Thoracic aorta (tissue), 2 donors: Measurements from ENCODE around the gene EXOC6. TPM values are rescaled to one million over a fixed set of nuclear protein-coding genes. Genes with fewer than 3 reads are reported as not detected.
A peak's percentile ranks its signal among the peaks of the same experiment; 100 is the strongest.

Experiments
- ATAC-seq: fragments of 150-250 bp; one replicate; pipeline ENCODE4 v1.8.0; 2017; ENCODE audit warnings: low read depth; ENCODE audit not compliant: insufficient number of reproducible peaks, low FRiP score
- DNase-seq: peaks from one replicate; pipeline ENCODE4 v3.0.0-alpha.2; 2020; ENCODE audit warnings: low spot score
- H3K27ac ChIP-seq, 2 donors: fragments of 200-600 bp; sonication (generic); 1 replicate in 1 of 2; 2 replicates in 1 of 2; pipeline ENCODE4 v1.5.1; 2016; ENCODE audit warnings: mild to moderate bottlenecking in 2 of 2, moderate library complexity in 2 of 2
- H3K27me3 ChIP-seq: fragments of 200-600 bp; sonication (generic); replicated peaks from 2 replicates; pipeline ENCODE4 v1.6.0; 2016; ENCODE audit warnings: mild to moderate bottlenecking; ENCODE audit not compliant: insufficient read depth
- H3K36me3 ChIP-seq: fragments of 200-600 bp; sonication (generic); one replicate; pipeline ENCODE4 v1.5.1; 2016
- H3K4me1 ChIP-seq, 2 donors: fragments of 200-600 bp; sonication (generic); 1 replicate in 1 of 2; 2 replicates in 1 of 2; pipeline versions ENCODE4 v1.5.1 to v1.6.0; 2016; ENCODE audit warnings: low read depth in 2 of 2, mild to moderate bottlenecking in 1 of 2; ENCODE audit not compliant: control insufficient read depth in 1 of 2
- H3K4me3 ChIP-seq: fragments of 200-600 bp; sonication (generic); 2 replicates; pipeline ENCODE4 v1.5.1; 2016; ENCODE audit warnings: mild to moderate bottlenecking
- H3K9me3 ChIP-seq: fragments of 200-600 bp; sonication (generic); 2 replicates; pipeline ENCODE4 v1.5.1; 2016
- CTCF ChIP-seq: fragments of 200-600 bp; sonication (generic); IDR thresholded peaks from one replicate; pipeline ENCODE4 v1.5.1; 2019; ENCODE audit warnings: antibody characterized with exemption
- total RNA-seq, 2 donors: library from RNA; depleted of rRNA; stranded (reverse); fragments of >200 nt; gene quantifications; one replicate each; pipeline versions ENCODE4 v1.1.0 to v1.2.3, GENCODE V29; 2016

Gene EXOC6
- total RNA-seq, 2 donors from 2014 or later = 13.3 to 16.8 TPM

- H3K27me3 ChIP-seq = no peaks in the 10 kb centered on the region
- H3K4me3 ChIP-seq = no peak overlapping the region
- no peaks in the 10 kb centered on the region for H3K9me3 ChIP-seq
- H3K36me3 ChIP-seq = no peaks in the 10 kb centered on the region
- peak overlapping the region; percentile 54 to 75 for H3K27ac ChIP-seq
- H3K4me1 ChIP-seq = peaks cover 11% of the 10 kb centered on the region in 2 donors
- no peak for TF ChIP-seq CTCF
- ATAC-seq (no peak), DNase-seq (no peak)
These were observed 149.3 kb downstream of the EXOC6 start for GRCh38 chr10:92997620-92998019.

GRCh38 chr10:92999191-92999590 is 150.9 kb downstream of the EXOC6 start:
- Histone ChIP-seq H3K36me3 (no peaks in the 10 kb centered on the region), H3K9me3 (no peaks in the 10 kb centered on the region), H3K4me3 (no peak overlapping the region), H3K27me3 (no peaks in the 10 kb centered on the region), H3K4me1 (peaks cover 11% of the 10 kb centered on the region in 2 donors), H3K27ac (no peak overlapping the region)
- ATAC-seq = no peak
- no peak for TF ChIP-seq CTCF
- no peak for DNase-seq

- DNase-seq (no peak), ATAC-seq (no peak)
- Histone ChIP-seq H3K9me3 (no peaks in the 10 kb centered on the region), H3K4me1 (no peaks in the 10 kb centered on the region), H3K27me3 (no peaks in the 10 kb centered on the region), H3K36me3 (no peaks in the 10 kb centered on the region), H3K27ac (no peak overlapping the region), H3K4me3 (no peak overlapping the region)
- peak; percentile 47 for TF ChIP-seq CTCF
These were observed 158.2 kb downstream of the EXOC6 start for GRCh38 chr10:93006435-93007039.

- ATAC-seq (no peak), DNase-seq (no peak)
- Histone ChIP-seq H3K27me3 (no peaks in the 10 kb centered on the region), H3K9me3 (no peaks in the 10 kb centered on the region), H3K4me1 (no peaks in the 10 kb centered on the region), H3K27ac (no peak overlapping the region), H3K4me3 (no peak overlapping the region), H3K36me3 (no peaks in the 10 kb centered on the region)
- TF ChIP-seq CTCF = no peak
These were observed 167.4 kb downstream of the EXOC6 start for GRCh38 chr10:93015722-93016121.

- H3K27me3 ChIP-seq = no peaks in the 10 kb centered on the region
- no peak for DNase-seq
- H3K9me3 ChIP-seq = no peaks in the 10 kb centered on the region
- no peak for ATAC-seq
- H3K27ac ChIP-seq = no peak overlapping the region
- peaks cover 0 to 10% of the 10 kb centered on the region in 2 donors for H3K4me1 ChIP-seq
- TF ChIP-seq CTCF = no peak
- H3K36me3 ChIP-seq = no peaks in the 10 kb centered on the region
- no peak overlapping the region for H3K4me3 ChIP-seq
These were observed 174.8 kb downstream of the EXOC6 start for GRCh38 chr10:93023013-93023650.
